CD4-positive, alpha-beta T cell treated with Interleukin-17A for 1 hour (primary cell): ENCODE results near the gene NHS.
A peak's percentile ranks its signal among the peaks of the same experiment; 100 is the strongest.

Source experiments
- DNase-seq: peaks from one replicate; pipeline ENCODE4 v3.0.0-alpha.2; 2020

The NHS gene

DNA sequence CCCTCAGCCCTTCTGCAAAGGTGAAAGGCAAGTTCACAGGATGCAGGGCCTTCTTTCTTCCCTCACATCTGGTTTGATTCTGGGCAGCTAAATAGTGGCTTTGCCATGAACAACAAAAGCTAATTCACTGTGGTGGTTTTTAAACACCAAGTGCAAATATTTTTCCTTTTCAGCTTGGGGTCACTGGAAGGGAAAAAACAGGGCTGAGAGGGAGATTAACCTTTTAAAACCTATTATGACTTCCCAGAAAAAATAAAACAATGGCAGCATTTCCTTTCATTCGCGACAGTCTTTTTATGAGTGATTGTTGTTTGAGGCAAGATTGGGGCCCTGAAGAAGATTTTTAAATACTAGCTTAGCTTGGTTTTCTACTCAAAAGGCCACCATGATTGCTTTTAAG, 258.5 kb downstream of the NHS start:
- DNase-seq = no peak

DNA sequence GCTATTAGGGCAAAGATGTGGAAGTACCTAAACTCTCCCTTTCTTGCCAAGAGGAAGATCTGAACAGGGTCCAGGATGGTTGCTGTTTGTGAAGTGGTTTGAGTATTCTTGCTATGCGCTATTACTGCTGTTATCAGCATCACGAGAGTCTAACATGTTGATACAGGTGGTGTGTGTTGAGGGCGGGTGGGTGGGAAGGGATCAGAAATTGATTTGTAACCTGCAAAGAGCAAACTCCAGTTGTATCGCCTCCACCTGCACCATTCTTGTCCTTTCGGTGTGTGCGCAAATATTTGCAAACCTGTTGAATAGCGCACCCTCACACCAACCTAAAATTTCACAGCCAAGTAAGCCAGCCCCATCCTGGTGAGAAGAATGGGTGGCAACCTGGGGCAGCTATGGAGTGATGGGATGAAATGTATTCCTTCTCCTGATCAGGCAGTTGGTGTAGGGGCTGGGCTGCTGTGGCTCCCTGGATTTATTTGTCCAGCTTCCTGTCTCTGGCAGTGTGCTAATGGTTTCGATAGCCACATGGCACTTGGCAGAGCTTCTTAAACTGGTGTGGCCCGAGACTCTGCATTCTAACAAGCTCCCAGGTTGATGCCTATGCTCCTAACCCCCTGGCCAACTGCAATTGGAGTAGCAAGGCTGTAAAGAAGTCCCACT, 259.7 kb downstream of the NHS start:
- DNase-seq = no peak

DNA sequence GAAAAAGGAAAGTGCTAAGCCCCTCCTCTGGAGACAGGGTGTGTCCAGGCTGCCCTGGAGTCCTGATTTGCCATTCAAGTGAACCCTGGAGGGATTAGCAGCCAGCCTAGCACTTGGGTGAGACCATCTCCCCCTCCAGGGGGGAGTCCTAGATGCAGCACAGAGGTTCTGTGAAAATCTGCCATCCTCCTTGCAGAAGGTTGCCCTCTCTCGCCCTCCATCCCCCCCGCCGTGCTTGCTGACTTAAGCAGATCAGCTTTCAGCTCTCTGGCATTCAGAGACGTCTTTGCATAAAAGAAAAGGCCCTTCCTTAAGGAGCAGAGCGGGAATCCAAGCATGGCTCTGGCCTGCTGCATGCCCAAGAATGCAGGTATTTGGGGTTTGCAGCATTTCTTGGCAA, 260.2 kb downstream of the NHS start:
- no peak for DNase-seq

DNA sequence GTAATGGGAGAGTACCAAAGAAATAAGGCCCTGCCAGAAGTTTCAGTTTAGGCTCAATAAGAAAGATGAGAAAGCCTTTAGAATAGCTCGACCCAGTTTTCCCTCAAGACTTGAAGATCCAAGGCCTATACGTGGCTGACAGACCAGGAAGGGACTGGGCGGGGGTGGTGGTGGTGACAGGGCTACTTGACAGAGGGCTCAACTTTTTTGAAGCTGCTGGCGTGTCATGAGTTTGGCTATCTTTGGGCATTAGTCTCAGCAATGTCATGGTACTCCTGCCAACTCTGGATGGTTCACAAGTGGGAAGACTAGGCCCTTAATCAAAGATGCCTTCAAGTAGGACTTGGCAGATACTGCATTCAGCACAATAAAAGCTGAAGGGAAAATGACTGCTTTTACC, 262.2 kb downstream of the NHS start:
- DNase-seq = no peak

- DNase-seq = no peak
Observed at GRCh38 chrX:17638731-17639130, 263.7 kb downstream of the NHS start.

- DNase-seq = no peak
Observed at GRCh38 chrX:17642891-17643290, 267.9 kb downstream of the NHS start.

DNA sequence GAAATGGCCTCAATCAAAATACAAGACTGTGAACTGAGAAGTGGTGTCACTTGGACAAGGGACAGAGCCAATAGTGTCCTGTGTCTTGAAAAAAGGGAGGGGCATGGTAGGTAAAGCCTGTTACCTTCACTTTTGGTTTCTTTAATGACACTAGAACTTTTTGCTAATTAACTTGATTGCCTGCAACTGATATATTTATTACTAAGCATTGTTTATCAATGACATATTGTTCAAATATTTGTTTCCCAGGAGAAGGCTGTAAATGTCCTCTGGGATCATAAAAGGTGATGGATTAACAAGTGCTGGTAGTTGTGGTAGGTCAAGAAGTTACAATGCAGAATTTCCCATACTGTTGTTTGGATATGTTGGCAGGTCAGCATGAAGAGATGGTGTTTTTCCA, 268.5 kb downstream of the NHS start:
- no peak for DNase-seq

GRCh38 chrX:17644001-17644400, 269.0 kb downstream of the NHS start:
- DNase-seq = no peak

GRCh38 chrX:17654116-17654515, 279.1 kb downstream of the NHS start:
- DNase-seq = peak; percentile 64

GRCh38 chrX:17655211-17656034, 280.4 kb downstream of the NHS start:
- DNase-seq = no peak

GRCh38 chrX:17656035-17656418, 281.0 kb downstream of the NHS start:
- DNase-seq = no peak

- DNase-seq = no peak
Observed at GRCh38 chrX:17656556-17656955, 281.6 kb downstream of the NHS start.

GRCh38 chrX:17662391-17662790, 287.4 kb downstream of the NHS start:
- no peak for DNase-seq

DNA sequence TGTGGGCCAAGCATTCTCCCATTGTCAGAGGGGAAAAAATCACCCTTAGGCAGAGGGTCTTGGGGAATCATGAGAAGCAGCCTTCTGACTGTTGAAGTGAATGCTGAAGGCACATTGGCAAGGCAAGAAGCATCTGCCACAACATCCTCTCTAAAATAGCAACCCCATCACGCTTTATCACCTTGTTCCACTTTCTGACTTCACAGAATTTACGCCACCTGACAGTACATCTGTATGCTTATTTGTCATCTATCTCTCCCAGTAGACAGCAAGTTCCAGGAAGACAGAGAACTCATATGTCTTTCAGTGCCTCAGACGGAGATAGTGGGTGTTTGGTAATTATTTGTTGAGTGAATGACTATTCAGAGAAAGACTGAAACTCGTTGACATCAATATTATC, 293.9 kb downstream of the NHS start:
- DNase-seq = no peak

- no peak for DNase-seq
Observed at GRCh38 chrX:17669458-17669857, 294.5 kb downstream of the NHS start.

GRCh38 chrX:17669891-17670290, 294.9 kb downstream of the NHS start:
- no peak for DNase-seq

DNA sequence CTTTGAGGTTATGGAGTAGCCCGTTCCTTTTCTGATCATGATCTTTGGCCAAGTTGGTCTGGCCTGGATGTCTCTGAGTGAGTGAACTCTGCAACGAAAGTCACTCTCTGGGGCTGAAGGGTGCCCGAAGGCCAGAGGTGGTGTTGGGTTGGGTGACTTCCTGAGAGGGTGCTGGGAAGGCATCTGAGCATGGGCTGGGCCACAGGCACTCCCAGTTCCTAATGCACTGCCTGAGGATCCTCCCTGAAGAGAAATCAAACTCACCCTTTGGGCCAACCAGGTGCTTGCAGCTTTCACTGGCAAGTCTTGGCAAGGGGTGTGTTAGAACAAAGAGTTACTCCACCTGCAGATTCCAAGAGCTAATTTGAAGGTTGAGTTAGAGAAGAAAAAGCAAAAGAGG, 295.9 kb downstream of the NHS start:
- DNase-seq = no peak

DNA sequence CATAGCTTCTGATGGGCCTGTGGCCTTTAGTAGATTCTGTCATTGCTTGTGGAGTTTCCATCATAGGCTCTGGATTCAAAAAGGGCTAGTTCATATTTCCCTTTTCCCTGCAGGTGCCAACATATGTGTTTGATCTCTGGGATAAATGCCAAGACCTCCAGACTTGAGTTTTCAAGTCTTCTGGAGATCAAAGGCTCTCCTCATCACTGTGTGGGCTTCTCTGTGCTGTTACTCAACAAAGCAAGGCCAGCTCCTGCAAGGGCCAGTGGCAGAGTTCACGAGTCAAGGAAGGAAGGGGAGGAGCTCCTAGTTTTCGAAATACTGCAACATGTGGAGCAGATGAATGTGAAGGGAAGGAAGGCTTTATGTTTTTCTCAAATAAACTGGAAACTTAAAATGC, 299.6 kb downstream of the NHS start:
- DNase-seq = no peak

DNA sequence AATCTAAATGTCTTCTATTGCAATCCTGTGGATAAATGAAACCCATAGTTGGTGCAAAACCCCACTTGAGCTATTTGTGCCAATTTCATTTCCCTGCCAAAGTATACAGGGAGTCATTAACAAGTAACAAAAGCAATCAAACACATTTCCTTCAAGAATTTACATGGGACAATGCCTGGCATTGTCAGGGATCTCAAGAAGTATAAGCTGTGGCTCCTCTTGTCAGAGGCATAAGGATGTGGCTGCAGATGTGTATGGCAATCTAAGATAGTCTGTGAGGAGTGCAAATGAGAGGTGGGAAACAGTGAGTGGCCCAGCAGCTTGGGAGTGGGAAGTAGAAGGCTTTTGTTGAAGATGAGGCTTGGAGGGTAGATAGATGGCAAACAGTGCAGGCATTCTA, 304.3 kb downstream of the NHS start:
- no peak for DNase-seq

- no peak for DNase-seq
Observed at GRCh38 chrX:17679820-17680219, 304.8 kb downstream of the NHS start.

DNA sequence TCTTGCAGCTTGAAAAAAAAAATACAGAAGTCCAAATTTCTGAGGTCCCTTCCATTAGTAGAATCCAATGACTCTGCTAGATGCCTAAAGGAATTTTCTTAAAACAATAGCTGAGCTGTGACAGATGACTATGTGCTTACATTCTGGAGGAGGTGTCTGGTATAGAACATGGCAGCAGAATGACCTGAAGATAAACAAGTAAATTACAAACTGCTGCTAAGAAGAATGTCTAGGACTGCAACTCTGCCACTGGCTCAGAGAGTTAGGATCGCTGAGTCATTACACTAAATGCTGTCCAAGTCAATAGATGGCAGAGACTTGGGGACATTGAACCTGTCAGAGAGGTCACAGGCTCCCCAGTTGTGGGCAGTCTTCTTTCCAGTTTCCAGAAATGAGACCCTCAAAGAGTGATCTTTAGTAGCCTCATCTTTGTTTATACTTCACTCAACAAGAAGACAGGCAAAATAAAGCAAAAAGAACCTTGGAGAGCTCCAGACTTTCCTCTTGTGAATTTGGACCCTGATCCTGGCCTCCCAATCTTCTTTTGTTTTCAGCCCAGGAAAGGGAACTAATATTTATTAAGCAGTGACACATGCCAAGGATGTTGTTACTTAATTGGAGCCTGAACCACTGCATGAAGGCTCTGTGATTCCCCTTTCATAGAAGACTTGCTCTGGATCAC, 305.9 kb downstream of the NHS start:
- DNase-seq = no peak

- no peak for DNase-seq
Observed at GRCh38 chrX:17682259-17682658, 307.3 kb downstream of the NHS start.

GRCh38 chrX:17685026-17685425, 310.0 kb downstream of the NHS start:
- DNase-seq = no peak

DNA sequence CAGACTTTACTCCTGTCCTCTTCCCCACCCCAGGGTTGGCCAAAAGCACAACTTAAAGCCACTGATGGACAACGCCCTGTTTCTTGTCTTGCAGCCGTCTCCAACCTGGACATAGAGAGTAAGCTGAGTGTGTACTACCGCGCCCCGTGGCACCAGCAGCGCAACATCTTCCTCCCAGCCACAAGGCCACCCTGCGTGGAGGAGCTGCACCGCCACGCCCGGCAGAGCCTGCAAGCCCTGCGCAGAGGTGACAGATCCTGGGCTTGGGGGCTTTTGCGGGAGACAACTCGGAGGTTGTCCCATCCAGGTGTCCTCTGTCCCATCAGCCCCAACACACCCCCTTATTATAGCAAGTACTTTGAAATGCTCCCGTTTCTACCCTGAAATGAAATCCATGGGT, 312.6 kb downstream of the NHS start:
- DNase-seq = no peak
